Endodermal cell (in vitro differentiated cells): Measurements from ENCODE around the gene XKRX. TPM values are rescaled to one million over a fixed set of nuclear protein-coding genes. Genes with fewer than 3 reads are reported as not detected.

Experiments
- DNase-seq: peaks from one replicate; pipeline ENCODE4 v3.0.0-alpha.2; 2017
- H3K27ac ChIP-seq: 2 replicates; pipeline ENCODE4 v1.5.1; 2013; ENCODE audit warnings: mild to moderate bottlenecking, low read depth, low read length, moderate library complexity
- H3K27me3 ChIP-seq: 2 replicates; pipeline ENCODE4 v1.6.1; 2013; ENCODE audit warnings: mild to moderate bottlenecking, low read length, moderate library complexity; ENCODE audit not compliant: insufficient read depth, control insufficient read depth, poor library complexity, severe bottlenecking
- H3K36me3 ChIP-seq: 2 replicates; pipeline ENCODE4 v1.7.0; 2013; ENCODE audit warnings: mild to moderate bottlenecking, low read length, moderate library complexity; ENCODE audit not compliant: control insufficient read depth, insufficient read depth
- H3K4me1 ChIP-seq: one replicate; pipeline ENCODE4 v1.7.0; 2013; ENCODE audit warnings: low read length; ENCODE audit not compliant: control insufficient read depth, insufficient read depth
- H3K4me3 ChIP-seq: 2 replicates; pipeline ENCODE4 v1.5.1; 2013; ENCODE audit warnings: mild to moderate bottlenecking, low read length, moderate library complexity
- H3K9ac ChIP-seq: 2 replicates; pipeline ENCODE4 v1.6.1; 2013; ENCODE audit warnings: mild to moderate bottlenecking, low read length, moderate library complexity; ENCODE audit not compliant: poor library complexity, severe bottlenecking; ENCODE audit errors: extremely low read depth
- H3K9me3 ChIP-seq: 2 replicates; pipeline ENCODE4 v1.6.1; 2013; ENCODE audit warnings: mild to moderate bottlenecking, low read length, moderate library complexity; ENCODE audit not compliant: control insufficient read depth
- H3K27ac Mint-ChIP-seq: 2 replicates; pipeline ENCODE4 v1.8.0; 2020; ENCODE audit warnings: mixed read lengths
- H3K27me3 Mint-ChIP-seq: 2 replicates; pipeline ENCODE4 v1.8.0; 2021; ENCODE audit warnings: mild to moderate bottlenecking, mixed read lengths; ENCODE audit not compliant: insufficient read depth
- H3K36me3 Mint-ChIP-seq: 2 replicates; pipeline ENCODE4 v1.8.0; 2020; ENCODE audit warnings: low read depth, mixed read lengths
- H3K4me1 Mint-ChIP-seq: 2 replicates; pipeline ENCODE4 v1.8.0; 2020; ENCODE audit warnings: mixed read lengths
- H3K4me3 Mint-ChIP-seq: 2 replicates; pipeline ENCODE4 v1.8.0; 2020; ENCODE audit warnings: mild to moderate bottlenecking, moderate library complexity, mixed read lengths
- H3K9me3 Mint-ChIP-seq: 2 replicates; pipeline ENCODE4 v1.8.0; 2020; ENCODE audit warnings: mild to moderate bottlenecking, mixed read lengths
- CTCF ChIP-seq: fragments of 200-600 bp; sonication (generic); conservative IDR thresholded peaks from 2 replicates; pipeline ENCODE4 v1.5.0; 2021; ENCODE audit warnings: antibody characterized with exemption, mild to moderate bottlenecking
- WGBS, 2 experiments: methylation state at CpG; one replicate each; pipeline versions ENCODE4 v1.1.5 to v1.1.7; 2013; ENCODE audit warnings: missing lambda C conversion rate in 2 of 2, mixed read lengths in 1 of 2; ENCODE audit not compliant: insufficient coverage in 1 of 2, insufficient read length in 1 of 2; 5-methylcytosine and 5-hydroxymethylcytosine counted together
- total RNA-seq, 2 donors: library from RNA; stranded (reverse); fragmentation: NEBNext Ultra II Directional in 1 of 2; extraction: Animal tissue kit (Norgen Biotek cat#: 25700) in 1 of 2; gene quantifications; 2 replicates in 1 of 2; 3 replicates in 1 of 2; pipeline ENCODE4 v1.2.1, GENCODE V29; 2021

XKRX gene
- total RNA-seq, 2 donors from 2014 or later, result 0.84 to 0.99 TPM

GRCh38 chrX:100935767-100936166 lies 7.0 kb upstream of the XKRX start:
- DNase-seq, result no peak
- Mint-ChIP-seq H3K36me3 (peaks cover 2% of the 10 kb centered on the region), H3K9me3 (peaks cover 42% of the 10 kb centered on the region), H3K4me3 (no peak overlapping the region), H3K4me1 (peaks cover 3% of the 10 kb centered on the region), H3K27me3 (peaks cover 2% of the 10 kb centered on the region), H3K27ac (no peak overlapping the region)
- Histone ChIP-seq H3K27ac (no peak overlapping the region), H3K36me3 (no peaks in the 10 kb centered on the region), H3K9ac (no peak overlapping the region), H3K27me3 (no peaks in the 10 kb centered on the region), H3K9me3 (no peaks in the 10 kb centered on the region), H3K4me3 (no peak overlapping the region), H3K4me1 (no peaks in the 10 kb centered on the region)
- 96 to 100% methylated on average over 1 to 2 of the region's 2 CpGs for WGBS, 2 experiments
- TF ChIP-seq CTCF, result no peak

- Histone ChIP-seq H3K27me3 (peaks cover 13% of the 10 kb centered on the region), H3K4me1 (no peaks in the 10 kb centered on the region), H3K4me3 (no peak overlapping the region), H3K9ac (no peak overlapping the region), H3K27ac (no peak overlapping the region), H3K36me3 (no peaks in the 10 kb centered on the region), H3K9me3 (no peaks in the 10 kb centered on the region)
- Mint-ChIP-seq H3K36me3 (peaks cover 2% of the 10 kb centered on the region), H3K27me3 (peaks cover 13% of the 10 kb centered on the region), H3K9me3 (peaks cover 44% of the 10 kb centered on the region), H3K27ac (no peak overlapping the region), H3K4me3 (no peak overlapping the region), H3K4me1 (no peaks in the 10 kb centered on the region)
- 95 to 100% methylated on average over 2 to 3 of the region's 3 CpGs for WGBS, 2 experiments
- no peak for TF ChIP-seq CTCF
- no peak for DNase-seq
Measured at GRCh38 chrX:100931925-100932285, 3.2 kb upstream of the XKRX start.

DNA sequence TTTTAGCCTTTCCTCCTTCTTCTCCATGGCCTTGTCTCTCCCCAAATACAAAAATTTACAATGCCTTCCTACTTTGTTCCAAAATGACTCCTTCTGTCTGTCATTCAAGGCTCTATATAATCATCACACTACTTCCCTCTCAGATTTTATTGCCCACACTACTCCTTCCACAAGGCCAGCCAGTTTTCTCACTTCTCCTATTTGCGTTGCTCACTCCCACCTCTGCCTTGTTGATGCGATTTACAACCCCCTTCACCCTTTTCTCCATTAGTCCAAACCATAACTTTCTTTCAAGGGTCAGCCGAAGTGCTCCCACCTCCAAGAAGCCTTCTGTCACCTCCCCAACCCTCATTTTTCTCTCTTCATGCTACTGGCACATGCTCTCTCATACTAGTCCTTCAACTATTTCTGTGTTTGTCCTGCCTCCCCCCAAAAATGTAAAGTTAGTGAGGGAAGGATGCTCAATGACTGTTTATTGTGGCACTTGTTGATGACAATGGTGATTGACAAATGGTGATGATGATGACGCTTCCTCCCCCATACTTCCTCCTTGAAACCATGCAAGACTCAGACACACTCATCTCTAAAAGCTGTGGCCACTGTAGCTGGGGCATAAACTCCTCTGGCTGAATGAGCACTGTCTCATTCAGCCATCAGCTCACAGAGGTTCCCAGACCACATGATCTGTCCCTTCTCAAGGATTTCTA lies 2.7 kb upstream of the XKRX start:
- no peak overlapping the region for H3K27ac ChIP-seq
- Mint-ChIP-seq H3K4me1 (no peaks in the 10 kb centered on the region), H3K36me3 (peaks cover 2% of the 10 kb centered on the region), H3K4me3 (no peak overlapping the region), H3K27me3 (peaks cover 13% of the 10 kb centered on the region), H3K9me3 (peaks cover 48% of the 10 kb centered on the region), H3K27ac (no peak overlapping the region)
- no peak for DNase-seq
- no peak overlapping the region for H3K9ac ChIP-seq
- H3K4me1 ChIP-seq, result no peaks in the 10 kb centered on the region
- H3K36me3 ChIP-seq, result no peaks in the 10 kb centered on the region
- peaks cover 13% of the 10 kb centered on the region for H3K27me3 ChIP-seq
- TF ChIP-seq CTCF, result no peak
- WGBS, 2 experiments, result 91% methylated on average over 3 of the region's 4 CpGs; no CpG with 5 or more reads in 1 of the 2 experiments
- no peak overlapping the region for H3K4me3 ChIP-seq
- H3K9me3 ChIP-seq, result no peaks in the 10 kb centered on the region
